Activated CD8-positive, alpha-beta memory T cell treated with anti-CD3 and anti-CD28 coated beads, Interleukin-2, amount 50 U/mL, for 24 hours (primary cell): Measurements from ENCODE around the gene TNRC6C.
A peak's percentile ranks its signal among the peaks of the same experiment; 100 is the strongest.
"Not testable (repeated sequence)": the region's sequence is repeated elsewhere in the genome, so short reads cannot be mapped to it uniquely, and the experiment has no call there.

Experiments
- DNase-seq: peaks from one replicate; pipeline ENCODE4 v3.0.0-alpha.2; 2020; ENCODE audit errors: extremely low read depth

TNRC6C gene

GRCh38 chr17:78137392-78138203 lies 179.1 kb downstream of the TNRC6C start:
- DNase-seq, result no peak

- DNase-seq, result no peak
These were observed 179.9 kb downstream of the TNRC6C start for GRCh38 chr17:78138204-78139060.

GRCh38 chr17:78139861-78140168 lies 181.3 kb downstream of the TNRC6C start:
- not testable (repeated sequence) for DNase-seq

- peak; percentile 85 for DNase-seq
These were observed 181.9 kb downstream of the TNRC6C start for GRCh38 chr17:78140169-78141051.

GRCh38 chr17:78141437-78142118 lies 183.1 kb downstream of the TNRC6C start:
- no peak for DNase-seq

GRCh38 chr17:78142119-78142861 lies 183.8 kb downstream of the TNRC6C start:
- DNase-seq, result no peak

GRCh38 chr17:78143214-78144146 lies 185.0 kb downstream of the TNRC6C start:
- DNase-seq, result no peak

- DNase-seq, result no peak
These were observed 185.7 kb downstream of the TNRC6C start for GRCh38 chr17:78144147-78144719.

- DNase-seq, result no peak
These were observed 186.5 kb downstream of the TNRC6C start for GRCh38 chr17:78144736-78145641.

- no peak for DNase-seq
These were observed 188.0 kb downstream of the TNRC6C start for GRCh38 chr17:78146471-78146869.

GRCh38 chr17:78146881-78147280 lies 188.4 kb downstream of the TNRC6C start:
- no peak for DNase-seq

- DNase-seq, result no peak
These were observed 189.0 kb downstream of the TNRC6C start for GRCh38 chr17:78147315-78147998.

- DNase-seq, result no peak
These were observed 189.9 kb downstream of the TNRC6C start for GRCh38 chr17:78148286-78149016.

- no peak for DNase-seq
These were observed 193.1 kb downstream of the TNRC6C start for GRCh38 chr17:78151514-78152008.

- no peak for DNase-seq
These were observed 196.7 kb downstream of the TNRC6C start for GRCh38 chr17:78154903-78155811.
